HG02610 (cell line): ENCODE results near the gene EME2.
"Not testable (repeated sequence)": the region's sequence is repeated elsewhere in the genome, so short reads cannot be mapped to it uniquely, and the experiment has no call there.

Source experiments
- ATAC-seq: cut with Tn5 transposase; IDR thresholded peaks from one replicate; pipeline ENCODE4 v1.9.1; 2021; ENCODE audit warnings: mild to moderate bottlenecking, moderate library complexity; ENCODE audit not compliant: unreplicated experiment

EME2 gene, protein sequence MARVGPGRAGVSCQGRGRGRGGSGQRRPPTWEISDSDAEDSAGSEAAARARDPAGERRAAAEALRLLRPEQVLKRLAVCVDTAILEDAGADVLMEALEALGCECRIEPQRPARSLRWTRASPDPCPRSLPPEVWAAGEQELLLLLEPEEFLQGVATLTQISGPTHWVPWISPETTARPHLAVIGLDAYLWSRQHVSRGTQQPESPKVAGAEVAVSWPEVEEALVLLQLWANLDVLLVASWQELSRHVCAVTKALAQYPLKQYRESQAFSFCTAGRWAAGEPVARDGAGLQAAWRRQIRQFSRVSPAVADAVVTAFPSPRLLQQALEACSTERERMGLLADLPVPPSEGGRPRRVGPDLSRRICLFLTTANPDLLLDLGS

DNA sequence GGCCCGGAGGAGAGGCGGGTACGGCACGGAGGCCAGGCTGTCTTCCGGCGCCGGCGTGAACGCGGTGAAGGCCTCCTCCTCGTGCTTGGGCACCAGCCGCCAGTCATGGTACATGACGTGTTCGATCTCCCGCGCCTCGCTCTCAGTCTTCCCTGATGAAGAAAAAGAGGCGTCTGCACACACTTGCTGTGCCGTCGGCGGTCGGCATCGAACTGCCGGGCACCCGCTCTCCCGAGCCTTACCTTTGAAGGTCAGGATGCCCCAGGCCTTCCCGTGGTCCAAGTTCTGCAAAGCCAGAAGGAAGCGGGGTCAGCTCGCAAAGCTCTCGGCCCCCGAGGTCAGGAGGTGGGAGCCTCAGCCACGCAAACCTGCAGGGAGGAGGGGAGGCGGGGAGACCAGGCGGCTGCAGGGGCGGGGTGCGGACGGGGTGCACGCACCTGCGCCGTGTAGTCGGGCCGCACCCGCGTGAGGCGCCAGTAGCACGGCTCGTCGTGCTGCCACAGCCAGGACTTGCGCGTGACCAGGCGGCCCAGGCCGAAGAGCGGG lies at the start of gene EME2:
Gene EME2 (plus strand): TSS at position 449 of the 546 bp plus-strand sequence. CDS start 418 bp downstream, outside the sequence.
- ATAC-seq, result no peak

DNA sequence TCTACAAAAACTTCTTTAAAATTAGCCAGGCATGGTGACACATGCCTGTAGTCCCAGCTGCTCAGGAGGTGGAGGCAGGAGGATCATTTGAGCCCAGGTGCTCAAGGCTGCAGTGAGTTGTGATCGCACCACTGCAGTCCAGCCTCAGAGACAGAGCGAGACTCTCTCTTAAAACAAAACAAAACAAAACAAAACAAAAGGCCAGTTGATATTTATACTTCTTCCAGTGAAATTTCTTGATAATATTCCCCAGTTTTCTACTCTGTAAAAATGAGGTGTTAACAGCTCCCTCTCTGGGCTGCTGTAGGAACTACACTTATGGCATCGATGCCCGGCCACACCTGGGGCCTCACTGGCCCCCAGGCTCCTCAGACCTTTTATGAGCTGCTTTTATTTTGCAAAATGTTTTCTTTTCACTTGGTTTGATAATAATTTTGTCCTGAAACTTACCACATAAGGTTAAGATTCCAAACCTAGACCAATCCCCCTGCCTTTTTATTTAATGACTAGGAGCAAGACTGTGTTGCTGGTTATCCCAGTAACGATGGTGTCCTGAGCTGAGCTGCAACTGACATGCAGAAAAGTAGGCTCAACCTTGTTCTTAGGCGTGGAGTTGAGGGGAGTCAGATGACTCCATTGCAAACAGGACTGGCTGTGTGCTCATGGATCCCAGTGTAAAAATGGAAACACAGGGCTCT lies 49.0 kb upstream of the EME2 start:
- ATAC-seq, result no peak

DNA sequence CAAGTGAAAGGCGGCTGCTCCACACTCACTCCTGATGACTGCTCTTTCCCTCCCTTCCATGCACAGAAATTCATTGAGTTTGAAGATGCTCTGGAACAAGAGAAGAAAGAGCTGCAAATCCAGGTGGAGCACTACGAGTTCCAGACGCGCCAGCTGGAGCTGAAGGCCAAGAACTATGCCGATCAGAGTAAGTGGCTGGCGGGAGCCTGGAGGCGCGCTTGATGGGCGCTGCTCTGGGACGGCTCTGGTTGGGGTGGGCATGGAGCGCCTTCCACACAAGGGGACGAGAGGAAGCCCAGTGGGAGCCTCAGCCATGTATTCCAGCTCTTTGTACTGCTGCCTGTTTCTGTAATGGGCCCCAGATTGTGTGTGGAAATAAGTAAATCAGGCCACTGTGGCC lies 48.1 kb upstream of the EME2 start:
- no peak for ATAC-seq

DNA sequence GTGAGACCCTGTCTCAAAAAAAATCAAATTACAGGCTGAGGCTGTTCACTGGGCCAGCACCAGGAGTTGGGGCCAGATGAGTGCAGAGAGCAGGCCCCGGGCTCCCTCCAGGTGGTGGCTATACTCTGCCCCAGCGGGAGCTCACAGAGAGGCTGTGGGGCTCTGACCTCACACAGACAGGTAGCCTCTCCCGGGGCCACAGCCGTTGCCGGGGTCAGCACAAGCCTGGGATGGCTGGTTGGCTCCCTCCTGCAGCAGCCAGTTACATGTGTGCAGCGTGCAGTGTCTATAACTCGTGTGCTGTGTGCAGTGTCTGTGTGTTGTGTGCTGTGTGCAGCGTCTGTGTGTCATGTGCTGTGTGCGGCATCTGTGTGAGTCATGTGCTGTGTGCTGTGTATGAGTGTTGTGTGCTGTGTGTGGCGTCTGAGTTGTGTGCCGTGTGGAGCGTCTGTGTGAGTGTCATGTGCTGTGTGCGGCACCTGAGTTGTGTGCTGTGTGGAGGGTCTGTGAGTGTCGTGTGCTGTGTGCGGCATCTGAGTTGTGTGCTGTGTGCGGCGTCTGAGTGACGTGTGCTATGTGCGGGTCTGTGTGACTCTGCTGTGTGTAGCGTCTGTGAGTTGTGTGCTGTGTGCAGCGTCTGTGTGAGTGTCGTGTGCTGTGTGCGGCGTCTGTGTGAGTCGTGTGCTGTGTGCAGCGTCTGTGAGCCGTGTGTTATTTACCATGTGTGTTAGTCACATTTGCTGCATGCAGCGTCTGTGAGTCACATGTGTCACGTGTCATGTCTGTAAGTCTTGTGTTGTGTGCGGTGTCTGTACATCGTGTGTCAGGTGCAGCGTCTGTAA lies 45.7 kb upstream of the EME2 start:
- no peak for ATAC-seq

DNA sequence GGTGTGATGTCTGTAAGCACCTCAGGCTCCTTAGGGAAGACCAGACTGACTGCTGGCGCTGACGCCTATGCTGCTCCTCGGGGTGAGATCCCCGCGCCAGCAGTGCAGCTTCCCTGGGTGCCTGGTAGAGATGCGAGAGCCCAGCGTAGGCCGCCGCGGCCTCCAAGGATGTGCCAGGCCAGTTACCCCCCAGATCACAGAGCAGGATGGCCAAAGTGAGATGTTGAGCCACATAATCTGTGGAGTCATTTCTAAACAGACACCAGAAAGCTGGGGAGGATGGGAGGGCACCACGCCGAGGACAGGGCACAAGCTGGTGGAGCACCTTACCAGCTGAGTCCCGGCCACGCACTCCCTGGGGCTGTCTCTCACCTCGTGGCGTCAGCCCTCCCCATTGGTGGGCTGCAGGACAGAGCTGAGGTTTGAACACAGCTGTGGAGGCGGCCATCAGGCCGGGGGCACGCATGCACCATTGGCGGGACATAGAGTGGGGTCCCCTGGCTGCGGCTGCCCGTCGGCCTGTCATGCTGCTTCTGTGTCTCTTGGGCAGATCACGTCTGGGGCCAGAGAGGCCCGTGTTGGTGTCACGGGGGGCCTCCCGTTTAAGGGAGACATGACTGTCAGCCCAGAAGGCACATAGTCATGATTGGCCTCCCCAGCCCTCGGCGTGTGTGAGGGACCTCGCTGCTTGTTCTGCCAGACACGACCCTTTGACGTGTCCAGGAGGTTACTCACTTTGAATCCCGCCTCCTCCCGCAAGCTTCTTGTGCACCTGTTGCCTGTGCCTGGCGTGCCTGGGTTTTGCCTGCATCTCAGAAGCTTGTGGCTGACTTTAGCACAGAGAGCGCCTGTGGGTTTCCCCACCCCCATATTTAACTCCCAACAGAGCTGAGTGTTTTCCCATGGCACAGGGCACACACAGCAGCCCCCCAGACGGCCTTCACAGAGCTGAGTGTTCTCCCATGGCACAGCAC lies 44.7 kb upstream of the EME2 start:
- ATAC-seq, result no peak

DNA sequence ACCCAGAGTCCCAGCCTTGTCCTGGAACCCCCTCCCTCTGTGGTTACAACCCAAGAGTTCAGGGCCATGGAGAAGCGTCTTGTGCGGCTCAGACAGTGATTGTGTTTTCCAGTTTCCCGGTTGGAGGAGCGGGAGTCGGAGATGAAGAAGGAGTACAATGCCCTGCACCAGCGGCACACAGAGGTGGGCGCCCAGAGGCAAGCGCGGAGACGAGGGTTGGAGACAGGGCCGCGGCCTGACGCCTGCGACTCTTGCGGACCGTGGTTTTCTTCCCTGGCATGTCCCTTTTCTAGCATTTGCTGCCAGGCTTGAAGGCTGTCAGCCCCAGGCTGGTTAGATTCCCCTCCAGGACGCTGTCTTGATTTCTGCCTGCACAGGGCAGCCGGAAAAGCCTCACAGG lies 43.6 kb upstream of the EME2 start:
- ATAC-seq, result no peak

DNA sequence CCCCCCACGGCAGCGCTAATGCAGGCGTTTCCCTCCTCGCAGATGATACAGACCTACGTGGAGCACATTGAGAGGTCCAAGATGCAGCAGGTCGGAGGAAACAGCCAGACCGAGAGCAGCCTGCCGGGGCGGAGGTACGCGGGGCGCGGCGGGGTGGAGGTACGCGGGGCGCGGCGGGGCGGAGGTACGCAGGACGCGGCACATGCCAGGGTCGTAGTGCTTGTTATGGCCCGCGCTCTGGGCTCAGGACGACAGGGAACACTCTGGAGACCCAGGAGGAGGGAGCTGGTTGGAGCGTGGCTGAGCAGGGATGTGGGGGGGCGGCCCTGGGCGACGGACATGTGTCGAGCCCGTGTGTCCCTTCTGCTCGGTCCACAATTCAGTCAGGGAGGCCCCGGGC lies 43.2 kb upstream of the EME2 start:
- ATAC-seq, result no peak

DNA sequence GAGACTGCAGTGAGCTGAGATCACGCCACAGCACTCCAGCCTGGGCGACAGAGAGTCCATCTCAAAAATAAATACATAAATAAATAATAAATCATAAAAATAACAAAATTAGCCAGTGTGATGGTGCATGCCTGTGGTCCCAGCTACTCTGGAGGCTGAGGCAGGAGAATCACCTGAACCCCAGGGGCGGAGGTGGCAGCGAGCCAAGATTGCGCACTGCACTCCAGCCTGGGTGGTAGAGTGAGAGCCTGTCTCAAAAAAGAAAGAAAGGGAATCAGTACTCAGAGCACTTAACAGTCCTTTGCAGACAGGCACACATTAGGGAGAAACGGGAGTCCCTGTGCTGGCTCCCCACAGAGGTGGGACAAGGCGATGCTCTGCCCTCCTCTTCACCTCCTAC lies 41.5 kb upstream of the EME2 start:
- ATAC-seq, result no peak

DNA sequence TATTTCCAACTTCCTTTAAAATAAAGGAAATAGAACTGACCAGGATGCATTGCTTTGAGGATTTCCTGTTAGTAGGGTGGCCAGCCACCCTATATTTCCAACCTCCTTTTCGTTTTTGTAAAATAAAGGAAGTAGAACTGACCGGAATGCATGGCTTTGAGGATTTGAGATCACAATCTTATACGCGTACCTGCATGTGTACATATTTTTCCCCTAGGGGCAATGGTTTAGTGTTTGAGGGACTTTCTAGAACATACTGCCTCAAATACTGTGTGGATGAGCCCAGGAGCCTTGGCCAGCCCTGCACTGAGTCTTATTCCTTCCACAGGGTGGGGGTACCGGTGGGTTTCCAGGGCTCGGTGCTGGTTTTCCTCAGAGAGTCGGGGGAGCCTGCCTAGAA lies 41.0 kb upstream of the EME2 start:
- no peak for ATAC-seq

DNA sequence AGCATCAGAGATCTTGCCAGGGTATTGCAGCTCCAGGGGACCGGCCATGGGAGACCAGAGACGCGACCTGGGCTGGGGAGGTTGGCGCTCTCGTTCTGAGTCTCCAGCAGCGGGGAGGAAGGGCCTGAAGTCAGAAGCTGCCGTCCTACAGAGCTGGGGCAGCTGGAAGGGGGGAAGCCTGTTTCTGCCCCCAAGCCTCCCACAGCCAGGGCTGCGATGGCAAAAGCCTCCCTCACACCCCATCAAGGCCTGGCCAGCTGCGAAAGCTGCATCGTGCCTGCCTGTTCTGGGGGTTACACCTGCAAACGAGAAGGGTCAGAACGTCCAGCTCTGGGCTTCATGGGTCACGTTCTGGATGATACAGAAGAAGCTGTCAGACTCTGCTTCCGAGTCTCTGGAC lies 40.5 kb upstream of the EME2 start:
- no peak for ATAC-seq

DNA sequence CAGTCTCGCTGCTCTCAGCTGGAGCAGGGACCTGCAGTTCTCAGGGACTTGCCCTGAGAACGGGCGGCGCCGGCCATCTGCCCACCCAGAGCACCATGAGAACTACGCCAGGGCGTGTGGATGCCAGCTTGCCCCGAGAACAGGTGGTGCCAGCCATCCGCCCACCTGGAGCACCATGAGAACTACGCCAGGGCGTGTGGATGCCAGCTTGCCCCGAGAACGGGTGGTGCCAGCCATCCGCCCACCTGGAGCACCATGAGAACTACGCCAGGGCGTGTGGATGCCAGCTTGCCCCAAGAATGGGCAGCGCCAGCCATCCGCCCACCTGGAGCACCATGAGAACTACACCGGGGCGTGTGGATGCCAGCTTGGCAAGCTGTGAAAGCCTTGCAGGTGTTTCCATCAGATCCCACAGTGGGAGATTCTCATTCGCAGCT lies 40.0 kb upstream of the EME2 start:
- not testable (repeated sequence) for ATAC-seq

DNA sequence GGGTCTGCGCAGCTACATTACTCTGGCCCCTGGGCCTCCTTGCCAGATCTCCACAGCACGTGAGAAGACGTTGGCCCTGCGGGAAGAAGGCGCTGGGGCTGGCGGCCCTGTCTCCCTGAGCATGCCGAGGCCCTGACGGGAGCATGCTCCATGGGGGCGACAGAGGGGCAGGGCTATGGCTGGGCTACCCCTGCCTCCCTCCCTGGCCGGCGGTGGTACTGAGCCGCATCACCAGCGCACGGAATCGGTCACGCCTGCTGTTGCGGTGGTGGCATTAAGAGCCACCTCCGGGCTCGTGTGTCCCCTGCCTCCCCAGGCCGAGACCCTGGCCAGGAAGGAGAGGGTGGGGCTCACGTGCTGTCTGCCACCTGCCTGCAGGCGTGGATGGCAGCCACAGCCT lies 38.5 kb upstream of the EME2 start:
- no peak for ATAC-seq

DNA sequence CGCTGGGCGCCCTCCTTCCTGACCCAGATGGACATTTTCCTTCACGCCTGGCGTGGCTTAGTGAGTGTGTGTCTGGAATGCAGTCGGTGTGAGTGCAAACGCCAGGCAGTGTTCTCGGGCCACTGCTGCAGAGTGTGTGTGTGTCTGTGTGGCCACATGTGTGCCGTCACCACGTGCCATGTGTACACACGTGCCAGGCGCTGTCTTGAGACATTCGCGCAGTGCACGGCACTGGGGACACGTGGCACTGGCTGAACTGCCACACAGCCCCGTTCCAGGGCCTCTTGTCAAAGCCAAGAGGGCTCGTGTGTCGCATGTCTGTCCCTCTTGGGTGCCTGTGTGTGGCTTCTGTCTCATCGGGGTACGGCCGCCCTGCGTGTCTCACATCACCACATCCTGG lies 37.8 kb upstream of the EME2 start:
- ATAC-seq, result no peak

DNA sequence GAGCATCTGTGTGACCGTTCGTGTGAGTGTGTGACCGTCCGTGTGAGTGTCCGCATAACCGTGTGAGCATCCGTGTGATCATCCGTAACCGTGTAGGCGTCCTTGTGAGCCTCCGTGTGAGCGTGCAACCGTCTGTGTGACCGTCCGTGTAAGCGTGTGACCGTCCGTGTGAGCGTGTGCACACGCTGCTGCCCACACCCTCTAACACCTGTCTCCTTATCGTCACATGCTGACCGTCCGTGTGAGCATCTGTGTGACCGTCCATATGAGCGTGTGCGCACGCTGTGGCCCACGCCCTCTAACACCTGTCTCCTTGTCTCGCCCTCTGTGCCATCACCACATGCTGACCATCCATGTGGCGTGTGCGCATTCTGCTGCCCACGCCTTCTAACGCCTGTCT lies 32.4 kb upstream of the EME2 start:
- no peak for ATAC-seq

DNA sequence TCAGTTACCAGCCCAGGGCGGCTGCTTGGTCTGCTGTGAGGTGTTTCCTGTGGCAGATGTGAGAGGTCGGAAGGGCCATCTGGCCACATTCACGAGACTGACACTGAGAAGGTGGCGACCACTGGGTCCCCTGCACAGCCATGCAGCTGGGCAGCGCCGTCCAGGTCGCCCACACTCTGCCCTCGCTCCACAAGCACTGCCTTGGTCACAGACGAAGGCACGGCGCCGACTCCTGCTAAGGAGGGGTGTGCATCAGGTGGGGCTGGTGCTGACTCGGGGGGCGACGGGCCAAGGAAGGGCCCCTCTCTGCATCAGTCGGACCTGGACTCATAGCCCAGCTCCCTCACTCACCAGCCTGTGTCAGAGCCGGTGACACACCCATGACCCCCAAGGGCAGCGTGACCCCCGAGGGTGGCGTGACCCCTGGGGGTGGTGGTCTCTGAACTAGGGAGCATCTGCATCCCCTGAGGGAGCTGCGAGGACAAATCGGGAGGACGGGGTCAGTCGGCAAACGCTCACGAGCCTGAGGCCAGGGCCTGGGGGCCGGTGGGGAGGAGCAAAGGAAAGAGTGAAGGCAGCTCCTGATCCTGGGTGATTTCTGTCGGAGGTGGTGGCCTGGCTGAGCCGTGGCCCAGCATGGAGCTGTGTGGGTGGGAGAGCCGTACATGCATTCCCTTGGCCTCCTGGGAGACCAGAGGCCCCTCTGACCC lies 31.7 kb upstream of the EME2 start:
- no peak for ATAC-seq

DNA sequence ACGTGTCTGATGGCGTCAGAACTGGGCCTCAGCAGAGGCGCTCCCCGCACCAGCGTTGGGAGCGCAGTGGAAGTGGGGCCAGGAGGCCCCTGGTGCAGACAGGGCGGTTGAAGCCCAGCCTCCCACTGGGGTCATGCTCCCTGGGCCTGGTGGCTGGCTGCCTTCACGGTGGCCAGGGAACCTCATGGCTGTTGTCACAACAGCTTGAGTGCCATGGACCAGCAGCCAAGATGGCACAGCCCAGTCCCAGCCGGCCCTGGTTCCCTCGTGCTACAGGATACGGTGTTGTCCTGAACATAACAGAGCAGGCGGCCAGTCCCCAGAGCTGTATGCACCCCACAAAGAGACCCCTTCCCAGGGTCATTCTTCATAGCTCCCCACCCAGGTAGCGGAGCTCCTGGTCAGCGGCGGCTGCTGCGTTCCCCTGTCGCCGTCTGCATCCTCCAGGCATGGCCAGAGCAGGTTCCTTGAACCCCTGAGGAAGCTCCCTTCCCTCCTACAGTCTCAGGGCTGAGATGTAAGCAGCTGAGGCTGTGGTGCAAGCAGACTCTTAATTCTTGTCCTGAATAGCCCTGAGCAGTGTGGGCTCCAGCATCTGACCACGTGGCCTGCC lies 31.0 kb upstream of the EME2 start:
- ATAC-seq, result no peak

DNA sequence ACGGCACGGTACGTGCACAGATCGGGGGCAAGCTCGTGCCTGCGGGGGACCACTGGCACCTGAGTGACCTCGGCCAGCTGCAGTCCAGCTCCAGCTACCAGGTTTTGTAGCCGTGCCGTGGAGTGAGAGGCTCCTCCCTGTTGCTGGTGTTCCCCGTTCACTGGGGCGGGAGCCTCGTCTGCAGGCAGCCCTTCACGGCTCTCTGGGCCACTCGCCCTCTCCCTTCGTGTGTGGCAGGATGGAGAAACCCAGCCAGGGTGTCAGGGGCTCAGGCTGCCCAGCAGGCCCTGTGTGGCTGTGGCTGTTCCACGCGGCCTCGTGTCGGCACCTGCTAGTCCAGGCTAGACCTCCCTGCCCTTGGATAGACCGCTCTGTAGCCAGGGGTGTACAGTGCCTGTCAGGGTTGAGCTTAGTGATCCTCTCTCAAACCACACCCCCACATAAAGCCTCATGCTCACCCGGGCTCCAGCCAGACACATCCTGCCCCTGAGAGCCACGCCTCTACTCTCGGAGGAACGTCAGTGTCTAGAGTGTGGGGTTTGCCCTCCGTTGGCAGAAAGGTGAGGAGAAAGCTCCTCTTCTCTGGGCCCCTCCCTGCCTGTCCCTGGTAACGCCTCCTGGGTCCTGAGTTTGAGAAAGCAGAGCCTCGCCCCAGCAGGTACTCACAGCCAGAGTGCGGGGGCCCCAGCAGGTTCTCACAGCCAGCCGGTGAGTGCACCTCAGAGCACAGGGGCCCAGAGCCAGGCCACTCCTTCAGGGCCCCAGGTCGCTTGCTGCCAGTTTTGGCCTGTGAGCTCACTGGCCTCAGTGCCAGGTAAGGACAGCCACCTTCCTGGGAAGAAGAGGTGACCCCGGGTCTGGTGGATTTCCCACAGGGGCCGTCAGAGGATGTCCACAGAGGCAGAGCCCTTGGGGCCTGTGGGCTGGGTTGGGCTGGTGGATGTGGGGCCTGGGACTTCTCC lies 29.0 kb upstream of the EME2 start:
- no peak for ATAC-seq

DNA sequence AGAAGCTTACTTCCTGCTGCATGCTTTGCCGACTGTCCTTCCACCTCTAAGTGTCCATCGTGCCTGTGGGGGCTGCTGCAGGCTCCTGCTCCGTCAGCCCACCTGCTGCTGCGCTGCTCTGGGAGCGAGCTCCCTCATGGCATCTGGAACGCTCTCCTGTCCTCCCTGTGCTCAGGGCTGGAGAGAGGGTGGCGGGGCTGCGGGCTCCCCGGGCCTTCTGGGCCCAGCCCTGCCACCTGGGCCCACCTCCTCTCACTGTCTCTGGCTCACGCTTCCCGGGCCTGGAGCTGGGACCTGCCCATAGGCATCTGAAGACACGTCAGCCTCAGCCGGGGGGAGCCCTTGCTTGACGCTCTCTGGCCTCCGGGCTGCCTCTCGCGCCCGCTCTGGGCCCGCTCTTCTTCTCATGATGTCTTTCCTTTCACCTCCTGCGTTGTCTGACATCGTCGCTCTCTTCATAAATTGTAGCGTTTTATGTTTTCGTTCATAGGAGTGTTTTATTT lies 28.2 kb upstream of the EME2 start:
- no peak for ATAC-seq
